Lung microvascular endothelial cell (primary cell): Measurements from ENCODE around the gene ATP5F1B. TPM values are rescaled to one million over a fixed set of nuclear protein-coding genes. Genes with fewer than 3 reads are reported as not detected.
"Not testable (repeated sequence)": the region's sequence is repeated elsewhere in the genome, so short reads cannot be mapped to it uniquely, and the experiment has no call there.

Experiments
- DNase-seq, 2 donors: peaks; one replicate each; pipeline versions ENCODE4 v3.0.0 to v3.0.0-alpha.2; 2010; ENCODE audit warnings: low read depth in 2 of 2
- total RNA-seq: library from RNA; depleted of rRNA; stranded (reverse); fragments of >200 nt; gene quantifications from 2 replicates; pipeline ENCODE4 v1.2.1, GENCODE V29; 2014

ATP5F1B gene
- total RNA-seq, 1 donor from 2014 or later = 444 TPM

- DNase-seq = not testable (repeated sequence)
Measured at GRCh38 chr12:56648023-56648422, 2.2 kb upstream of the ATP5F1B start.

GRCh38 chr12:56645201-56645716, 525 bp downstream of the ATP5F1B start:
- DNase-seq = peak; percentile 43 to 45

- peak; percentile 31 to 32 for DNase-seq
Measured at GRCh38 chr12:56644654-56645053, 1.1 kb downstream of the ATP5F1B start.

GRCh38 chr12:56641219-56641618, 4.6 kb downstream of the ATP5F1B start:
- DNase-seq = no peak

- DNase-seq = no peak
Measured at GRCh38 chr12:56637621-56638020, 8.2 kb downstream of the ATP5F1B start.

GRCh38 chr12:56636675-56637540, 8.9 kb downstream of the ATP5F1B start:
- DNase-seq = peak; percentile 100

- peak; percentile 86 to 88 for DNase-seq
Measured at GRCh38 chr12:56635806-56636674, 9.7 kb downstream of the ATP5F1B start.

GRCh38 chr12:56634837-56635791, 10.7 kb downstream of the ATP5F1B start:
- DNase-seq = peak; percentile 43 to 79

- DNase-seq = peak; percentile 12 to 24
Measured at GRCh38 chr12:56634242-56634836, 11.4 kb downstream of the ATP5F1B start.

- no peak for DNase-seq
Measured at GRCh38 chr12:56633468-56634241, 12.1 kb downstream of the ATP5F1B start.

GRCh38 chr12:56632701-56633467, 12.9 kb downstream of the ATP5F1B start:
- no peak for DNase-seq

GRCh38 chr12:56631790-56632700, 13.7 kb downstream of the ATP5F1B start:
- peak; percentile 58 to 60 for DNase-seq

- DNase-seq = peak; percentile 88 to 89
Measured at GRCh38 chr12:56630180-56630632, 15.6 kb downstream of the ATP5F1B start, which contains the start of gene BAZ2A. Gene BAZ2A (minus strand): TSS chr12:56630326. CDS start chr12:56617530, 12,796 bp downstream.

GRCh38 chr12:56629459-56630179, 16.2 kb downstream of the ATP5F1B start:
- DNase-seq = peak; percentile 20 to 34

- peak; percentile 82 to 91 for DNase-seq
Measured at GRCh38 chr12:56628671-56629458, 16.9 kb downstream of the ATP5F1B start.

- DNase-seq = no peak
Measured at GRCh38 chr12:56626701-56627100, 19.1 kb downstream of the ATP5F1B start.
